ENCODE data around the gene DAB1.
"Not testable (repeated sequence)": the region's sequence is repeated elsewhere in the genome, so short reads cannot be mapped to it uniquely, and the experiment has no call there.

DAB1 gene

GRCh38 chr1:57357462-57357861, 66.4 kb downstream of the DAB1 start:
- no peak for DNase-seq

GRCh38 chr1:57353654-57354053, 70.2 kb downstream of the DAB1 start:
- no peak for DNase-seq

GRCh38 chr1:57350610-57351009, 73.2 kb downstream of the DAB1 start:
- no peak for DNase-seq

GRCh38 chr1:57348921-57349320, 74.9 kb downstream of the DAB1 start:
- no peak for DNase-seq

GRCh38 chr1:57345916-57346315, 77.9 kb downstream of the DAB1 start:
- DNase-seq: no peak

GRCh38 chr1:57344265-57344664, 79.6 kb downstream of the DAB1 start:
- DNase-seq: no peak

- DNase-seq: not testable (repeated sequence)
These were observed 80.5 kb downstream of the DAB1 start for GRCh38 chr1:57343298-57343915.

- no peak for DNase-seq
These were observed 82.1 kb downstream of the DAB1 start for GRCh38 chr1:57341721-57342120.

- peak; percentile 69 for DNase-seq
These were observed 83.4 kb downstream of the DAB1 start for GRCh38 chr1:57340334-57341070.

GRCh38 chr1:57337623-57338022, 86.2 kb downstream of the DAB1 start:
- no peak for DNase-seq

GRCh38 chr1:57336793-57337192, 87.1 kb downstream of the DAB1 start:
- DNase-seq: no peak

- no peak for DNase-seq
These were observed 92.2 kb downstream of the DAB1 start for GRCh38 chr1:57331620-57332019.

- DNase-seq: peak; percentile 48
These were observed 93.9 kb downstream of the DAB1 start for GRCh38 chr1:57329937-57330336.

GRCh38 chr1:57329001-57329527, 94.8 kb downstream of the DAB1 start:
- DNase-seq: peak; percentile 87

- no peak for DNase-seq
These were observed 95.9 kb downstream of the DAB1 start for GRCh38 chr1:57327946-57328345.

- no peak for DNase-seq
These were observed 96.5 kb downstream of the DAB1 start for GRCh38 chr1:57327336-57327735.

- DNase-seq: no peak
These were observed 98.3 kb downstream of the DAB1 start for GRCh38 chr1:57325536-57325935.

GRCh38 chr1:57325117-57325516, 98.7 kb downstream of the DAB1 start:
- DNase-seq: no peak

GRCh38 chr1:57324388-57324787, 99.5 kb downstream of the DAB1 start:
- no peak for DNase-seq

GRCh38 chr1:57321776-57322175, 102.1 kb downstream of the DAB1 start:
- DNase-seq: no peak

GRCh38 chr1:57319791-57320190, 104.1 kb downstream of the DAB1 start:
- no peak for DNase-seq

GRCh38 chr1:57319165-57319564, 104.7 kb downstream of the DAB1 start:
- no peak for DNase-seq

GRCh38 chr1:57316861-57317260, 107.0 kb downstream of the DAB1 start:
- no peak for DNase-seq

- DNase-seq: no peak
These were observed 107.6 kb downstream of the DAB1 start for GRCh38 chr1:57316291-57316690.

GRCh38 chr1:57312869-57313268, 111.0 kb downstream of the DAB1 start:
- DNase-seq: no peak
